ENCODE data around the gene FCHO2.

Gene FCHO2

DNA sequence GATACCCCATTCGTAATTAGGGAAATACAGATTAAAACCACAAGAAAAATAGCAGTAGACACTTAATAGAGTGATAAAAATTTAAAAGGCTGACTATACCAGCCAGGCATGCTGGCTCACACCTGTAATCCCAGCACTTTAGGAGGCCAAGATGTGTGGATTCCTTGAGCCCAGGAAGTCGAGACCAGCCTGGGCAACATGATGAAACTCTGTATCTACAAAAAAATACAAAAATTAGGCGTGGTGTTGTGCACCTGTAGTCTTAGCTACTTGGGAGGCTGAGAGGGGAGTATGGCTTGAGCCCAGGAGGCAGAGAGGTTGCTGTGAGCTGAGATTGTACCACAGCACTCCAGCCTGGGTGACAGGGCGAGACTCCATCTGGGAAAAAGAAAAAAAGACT lies 72.0 kb downstream of the FCHO2 start:
- Mint-ChIP-seq H3K36me3 (ENCODE audit: low read depth) (peaks cover 88% of the 10 kb centered on the region), H3K4me3 (no peak overlapping the region), H3K4me1 (ENCODE audit: low read depth) (peaks cover 1% of the 10 kb centered on the region), H3K9me3 (no peaks in the 10 kb centered on the region), H3K27ac (no peak overlapping the region), H3K27me3 (no peaks in the 10 kb centered on the region)
- intact Hi-C loops (cut with micrococcal nuclease), result no loop called here

DNA sequence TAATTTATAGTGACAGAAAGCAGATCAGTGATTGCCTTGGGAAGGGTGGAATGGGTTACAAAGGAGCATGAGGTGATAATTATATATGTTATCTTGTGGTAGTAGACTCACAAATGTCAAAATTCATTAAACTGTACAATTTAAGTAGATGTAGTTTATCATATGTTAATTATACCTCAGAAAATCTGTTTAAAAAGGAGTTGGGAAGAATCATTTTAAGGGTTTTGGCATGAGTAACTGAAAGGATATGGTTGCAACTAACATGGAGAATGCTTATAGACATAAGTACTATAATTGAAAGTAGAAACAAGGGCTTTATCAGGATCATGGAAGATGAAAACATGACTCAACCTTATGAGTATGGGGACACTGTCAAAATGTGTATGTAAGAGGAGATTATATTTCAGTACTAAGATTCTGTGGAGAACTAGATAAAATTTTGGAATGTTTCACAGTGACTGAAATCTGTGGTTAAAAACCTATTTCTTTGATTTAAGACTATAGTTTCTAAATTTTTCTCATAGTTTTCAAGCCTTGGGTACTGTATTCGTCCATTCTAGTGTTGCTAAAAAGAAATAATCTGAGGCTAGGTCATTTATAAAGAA lies 73.3 kb downstream of the FCHO2 start:
- intact Hi-C loops (cut with micrococcal nuclease), result no loop called here
- Mint-ChIP-seq H3K4me3 (no peak overlapping the region), H3K27me3 (no peaks in the 10 kb centered on the region), H3K27ac (no peak overlapping the region), H3K36me3 (ENCODE audit: low read depth) (peaks cover 77% of the 10 kb centered on the region), H3K4me1 (ENCODE audit: low read depth) (no peaks in the 10 kb centered on the region), H3K9me3 (no peaks in the 10 kb centered on the region)

DNA sequence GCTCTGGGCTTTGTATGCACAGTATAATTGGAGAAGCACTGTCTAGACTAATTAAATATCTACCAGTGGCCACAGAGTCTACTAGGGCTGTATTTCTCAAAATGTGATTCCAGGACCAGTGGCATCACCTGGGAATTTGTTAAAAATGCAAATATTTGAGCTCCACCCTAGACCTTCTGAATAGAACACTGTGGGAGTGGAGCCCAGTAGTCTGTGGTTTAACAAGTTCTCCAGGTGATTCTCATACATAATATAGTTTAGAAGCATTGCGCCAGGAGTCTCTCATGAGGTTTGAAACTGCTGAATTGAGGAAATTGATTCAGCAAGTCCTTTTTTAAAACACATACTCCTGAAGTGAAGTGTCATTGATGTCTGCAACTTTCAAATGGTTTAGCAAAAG lies 74.7 kb downstream of the FCHO2 start:
- Mint-ChIP-seq H3K4me3 (no peak overlapping the region), H3K27me3 (no peaks in the 10 kb centered on the region), H3K9me3 (no peaks in the 10 kb centered on the region), H3K4me1 (ENCODE audit: low read depth) (no peaks in the 10 kb centered on the region), H3K27ac (no peak overlapping the region), H3K36me3 (ENCODE audit: low read depth) (peaks cover 71% of the 10 kb centered on the region)
- intact Hi-C loops (cut with micrococcal nuclease), result no loop called here

- intact Hi-C loops (cut with micrococcal nuclease), result no loop called here
- no peak overlapping the region for H3K27ac Mint-ChIP-seq
- no peaks in the 10 kb centered on the region for H3K9me3 Mint-ChIP-seq
- no peaks in the 10 kb centered on the region for H3K4me1 Mint-ChIP-seq (ENCODE audit: low read depth)
- H3K36me3 Mint-ChIP-seq (ENCODE audit: low read depth), result peaks cover 71% of the 10 kb centered on the region
- H3K4me3 Mint-ChIP-seq, result no peak overlapping the region
- no peaks in the 10 kb centered on the region for H3K27me3 Mint-ChIP-seq
Measured at GRCh38 chr5:73030995-73031394, 75.2 kb downstream of the FCHO2 start.

DNA sequence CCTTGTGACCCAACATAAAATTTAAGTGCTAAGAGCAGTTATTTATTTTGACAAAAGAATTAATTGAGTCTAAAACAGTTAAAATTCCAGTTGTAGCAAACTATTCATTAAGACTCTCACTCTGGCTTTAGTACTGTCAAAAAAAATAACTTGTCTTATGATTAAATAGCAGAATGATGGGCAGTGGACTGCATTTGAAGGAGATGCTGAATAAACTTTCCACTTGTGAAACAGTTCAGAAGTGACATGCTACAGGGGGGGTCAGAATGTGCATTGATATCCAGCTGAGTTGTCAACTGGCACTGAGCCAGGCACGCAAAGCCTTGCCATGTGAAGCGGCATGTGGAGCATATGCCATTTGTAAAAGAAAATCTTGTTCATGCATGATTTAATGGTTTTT lies 76.0 kb downstream of the FCHO2 start:
- Mint-ChIP-seq H3K27me3 (no peaks in the 10 kb centered on the region), H3K4me3 (no peak overlapping the region), H3K36me3 (ENCODE audit: low read depth) (peaks cover 68% of the 10 kb centered on the region), H3K4me1 (ENCODE audit: low read depth) (no peaks in the 10 kb centered on the region), H3K27ac (no peak overlapping the region), H3K9me3 (no peaks in the 10 kb centered on the region)
- intact Hi-C loops (cut with micrococcal nuclease), result no loop called here

- H3K9me3 Mint-ChIP-seq, result no peaks in the 10 kb centered on the region
- no peaks in the 10 kb centered on the region for H3K27me3 Mint-ChIP-seq
- H3K4me3 Mint-ChIP-seq, result no peak overlapping the region
- no peaks in the 10 kb centered on the region for H3K4me1 Mint-ChIP-seq (ENCODE audit: low read depth)
- intact Hi-C loops (cut with micrococcal nuclease), result no loop called here
- H3K36me3 Mint-ChIP-seq (ENCODE audit: low read depth), result peaks cover 63% of the 10 kb centered on the region
- H3K27ac Mint-ChIP-seq, result no peak overlapping the region
Measured at GRCh38 chr5:73032635-73033034, 76.8 kb downstream of the FCHO2 start.

- Mint-ChIP-seq H3K4me1 (ENCODE audit: low read depth) (no peaks in the 10 kb centered on the region), H3K9me3 (no peaks in the 10 kb centered on the region), H3K27ac (no peak overlapping the region), H3K36me3 (ENCODE audit: low read depth) (peaks cover 43% of the 10 kb centered on the region), H3K4me3 (no peak overlapping the region), H3K27me3 (no peaks in the 10 kb centered on the region)
- intact Hi-C loops (cut with micrococcal nuclease), result no loop called here
Measured at GRCh38 chr5:73037545-73037944, 81.7 kb downstream of the FCHO2 start.

GRCh38 chr5:73039082-73039481 lies 83.2 kb downstream of the FCHO2 start:
- Mint-ChIP-seq H3K9me3 (peaks cover 6% of the 10 kb centered on the region), H3K36me3 (ENCODE audit: low read depth) (peaks cover 56% of the 10 kb centered on the region), H3K4me3 (no peak overlapping the region), H3K27me3 (no peaks in the 10 kb centered on the region), H3K4me1 (ENCODE audit: low read depth) (no peaks in the 10 kb centered on the region), H3K27ac (no peak overlapping the region)
- intact Hi-C loops (cut with micrococcal nuclease), result no loop called here

- Mint-ChIP-seq H3K4me1 (ENCODE audit: low read depth) (no peaks in the 10 kb centered on the region), H3K36me3 (ENCODE audit: low read depth) (peaks cover 63% of the 10 kb centered on the region), H3K4me3 (no peak overlapping the region), H3K27ac (no peak overlapping the region), H3K9me3 (peaks cover 19% of the 10 kb centered on the region), H3K27me3 (no peaks in the 10 kb centered on the region)
- intact Hi-C loops (cut with micrococcal nuclease), result no loop called here
Measured at GRCh38 chr5:73042993-73043392, 87.2 kb downstream of the FCHO2 start.

- Mint-ChIP-seq H3K36me3 (ENCODE audit: low read depth) (peaks cover 59% of the 10 kb centered on the region), H3K4me3 (no peak overlapping the region)
- intact Hi-C loops (cut with micrococcal nuclease), result no loop called here
Measured at GRCh38 chr5:73044546-73044945, 88.7 kb downstream of the FCHO2 start.

DNA sequence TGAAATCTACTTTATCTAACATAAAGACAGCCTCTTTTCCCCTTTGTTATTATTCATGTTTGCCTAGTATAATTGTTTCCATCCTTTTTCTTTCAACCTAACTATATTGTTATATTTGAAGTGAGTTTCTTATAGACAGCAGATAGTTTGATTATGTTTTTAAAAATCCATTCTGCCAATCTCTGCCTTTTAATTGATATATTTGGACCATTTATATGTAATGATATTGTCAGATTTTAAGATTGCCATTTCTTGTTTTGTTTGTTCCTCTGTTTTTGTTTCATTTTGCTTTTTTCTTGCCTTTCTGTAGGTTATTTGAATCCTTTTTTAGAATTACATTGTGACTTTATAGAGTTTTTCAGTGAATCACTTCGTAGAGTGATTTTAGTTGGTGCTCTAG lies 89.8 kb downstream of the FCHO2 start:
- H3K4me1 Mint-ChIP-seq (ENCODE audit: low read depth), result no peaks in the 10 kb centered on the region
- H3K27ac Mint-ChIP-seq, result no peak overlapping the region
- intact Hi-C loops (cut with micrococcal nuclease), result no loop called here
- H3K27me3 Mint-ChIP-seq, result no peaks in the 10 kb centered on the region
- peaks cover 19% of the 10 kb centered on the region for H3K9me3 Mint-ChIP-seq
- H3K36me3 Mint-ChIP-seq (ENCODE audit: low read depth), result peaks cover 59% of the 10 kb centered on the region
- no peak overlapping the region for H3K4me3 Mint-ChIP-seq

More at GRCh38 chr5:73044546-73044945, 88.7 kb downstream of the FCHO2 start:
- Mint-ChIP-seq H3K9me3 (peaks cover 19% of the 10 kb centered on the region), H3K27ac (no peak overlapping the region), H3K4me1 (ENCODE audit: low read depth) (no peaks in the 10 kb centered on the region), H3K27me3 (no peaks in the 10 kb centered on the region)

DNA sequence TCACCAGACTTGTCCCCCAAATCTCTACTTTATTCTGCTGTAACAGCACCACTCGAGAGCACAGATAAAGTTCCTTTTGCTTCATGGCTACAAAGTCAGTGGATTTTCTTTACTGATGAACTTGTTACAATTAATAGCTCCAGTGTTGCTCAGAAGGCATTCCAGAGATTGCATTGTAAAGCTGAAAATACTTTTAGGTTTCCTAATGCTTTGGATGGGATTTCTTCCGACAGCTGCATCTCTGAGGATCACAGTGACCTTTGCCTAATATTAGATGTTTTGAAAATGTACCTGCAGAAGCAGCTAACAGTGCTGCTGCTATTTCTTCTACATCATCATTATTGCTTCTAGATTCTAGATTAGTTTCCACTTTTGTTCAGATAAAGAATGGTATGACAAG lies 105.8 kb downstream of the FCHO2 start:
- H3K27me3 Mint-ChIP-seq, result no peaks in the 10 kb centered on the region
- peaks cover 71% of the 10 kb centered on the region for H3K36me3 Mint-ChIP-seq (ENCODE audit: low read depth)
- no peaks in the 10 kb centered on the region for H3K9me3 Mint-ChIP-seq
- no peaks in the 10 kb centered on the region for H3K4me1 Mint-ChIP-seq (ENCODE audit: low read depth)
- H3K27ac Mint-ChIP-seq, result no peak overlapping the region
- H3K4me3 Mint-ChIP-seq, result no peak overlapping the region
- intact Hi-C loops (cut with micrococcal nuclease), result loop anchor here (10.0 kb wide), 2 partner anchors 57 to 147 kb away; no protein-coding TSS in a partner anchor

DNA sequence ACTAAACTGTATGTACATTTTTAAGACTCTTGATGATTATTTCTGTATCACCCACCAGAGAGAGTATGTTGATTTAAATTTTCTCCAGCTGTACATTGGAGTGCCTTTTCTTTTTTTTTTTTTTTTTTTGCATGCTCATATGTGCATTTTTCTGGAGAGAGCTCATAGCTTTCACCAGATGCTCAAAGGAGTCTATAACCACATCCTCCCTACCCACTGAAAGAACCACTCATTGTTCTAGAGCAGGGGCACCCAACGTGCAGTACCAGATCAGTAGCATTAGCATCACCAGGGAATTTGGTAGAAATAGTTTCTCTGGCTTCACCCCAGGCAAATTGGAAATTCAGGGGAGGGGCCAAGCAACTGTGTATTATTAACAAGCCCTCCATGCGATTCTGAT lies 110.6 kb downstream of the FCHO2 start:
- no peaks in the 10 kb centered on the region for H3K27me3 Mint-ChIP-seq
- no peak overlapping the region for H3K4me3 Mint-ChIP-seq
- H3K27ac Mint-ChIP-seq, result no peak overlapping the region
- intact Hi-C loops (cut with micrococcal nuclease), result loop anchor here (10.0 kb wide), 2 partner anchors 62 to 152 kb away; no protein-coding TSS in a partner anchor
- H3K4me1 Mint-ChIP-seq (ENCODE audit: low read depth), result no peaks in the 10 kb centered on the region
- H3K36me3 Mint-ChIP-seq (ENCODE audit: low read depth), result peaks cover 87% of the 10 kb centered on the region
- H3K9me3 Mint-ChIP-seq, result no peaks in the 10 kb centered on the region

DNA sequence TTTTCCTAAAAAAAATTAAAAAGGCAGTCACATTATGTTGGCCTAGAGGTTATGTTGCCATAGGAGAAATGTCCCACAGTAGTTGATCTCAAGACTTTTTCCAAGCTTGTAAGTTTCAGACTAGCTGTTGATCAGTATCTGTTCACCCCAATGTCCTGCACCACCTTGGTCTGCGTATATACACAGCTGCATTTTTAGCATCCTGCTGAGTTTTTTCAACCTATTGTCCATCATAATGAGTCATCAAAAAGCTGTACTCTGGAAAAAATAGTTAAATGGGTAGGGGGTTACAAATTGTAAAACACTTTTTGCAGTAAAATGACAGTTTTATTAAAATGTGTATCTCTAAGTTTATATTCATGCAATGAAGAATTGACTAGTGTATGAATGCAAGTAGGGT lies 111.4 kb downstream of the FCHO2 start:
- H3K9me3 Mint-ChIP-seq, result no peaks in the 10 kb centered on the region
- H3K36me3 Mint-ChIP-seq (ENCODE audit: low read depth), result peaks cover 87% of the 10 kb centered on the region

DNA sequence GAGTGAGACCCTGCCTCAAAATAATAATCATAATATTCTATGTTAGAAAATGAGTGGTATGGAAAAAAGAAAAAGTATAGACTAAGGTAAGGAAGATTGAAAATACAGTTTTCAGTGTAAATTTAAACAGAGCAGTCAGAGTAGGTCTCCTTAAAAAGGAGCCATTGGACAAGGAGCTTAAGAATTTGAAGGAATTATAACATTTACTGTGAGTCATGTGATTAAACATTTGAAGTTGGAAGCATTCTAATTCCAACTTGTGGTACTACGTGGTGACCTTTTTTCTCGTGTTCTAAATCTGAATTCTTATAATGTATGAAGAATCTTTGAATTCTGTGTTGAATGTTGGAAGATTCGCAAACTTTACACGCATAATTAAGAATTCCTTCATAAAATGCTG lies 125.3 kb downstream of the FCHO2 start:
- Mint-ChIP-seq H3K4me1 (ENCODE audit: low read depth) (no peaks in the 10 kb centered on the region), H3K27me3 (no peaks in the 10 kb centered on the region), H3K36me3 (ENCODE audit: low read depth) (peaks cover 60% of the 10 kb centered on the region), H3K27ac (no peak overlapping the region), H3K4me3 (no peak overlapping the region), H3K9me3 (no peaks in the 10 kb centered on the region)
- intact Hi-C loops (cut with micrococcal nuclease), result loop anchor here (10.0 kb wide), 2 partner anchors 124 to 374 kb away; no protein-coding TSS in a partner anchor

More for the DNA sequence above, 111.4 kb downstream of the FCHO2 start:
- intact Hi-C loops (cut with micrococcal nuclease), result loop anchor here (10.0 kb wide), 2 partner anchors 62 to 152 kb away; no protein-coding TSS in a partner anchor
- H3K27me3 Mint-ChIP-seq, result no peaks in the 10 kb centered on the region
- no peak overlapping the region for H3K4me3 Mint-ChIP-seq
- no peaks in the 10 kb centered on the region for H3K4me1 Mint-ChIP-seq (ENCODE audit: low read depth)
- H3K27ac Mint-ChIP-seq, result no peak overlapping the region
